Bronchial epithelial cell (primary cell): Measurements from ENCODE around the gene NOTCH3. TPM values are rescaled to one million over a fixed set of nuclear protein-coding genes. Genes with fewer than 3 reads are reported as not detected.

Experiments
- DNase-seq: peaks from one replicate; pipeline ENCODE4 v3.0.0-alpha.2; 2010; ENCODE audit warnings: low read depth
- FAIRE-seq: peaks from 2 replicates; lab custom pipeline; 2011; peaks lifted over from hg19 to GRCh38; lab: Jason Lieb, UNC
- H3K27me3 ChIP-seq: 2 replicates; pipeline ENCODE4 v1.5.1; 2011; ENCODE audit warnings: low read length; ENCODE audit not compliant: control insufficient read depth, insufficient read depth
- H3K36me3 ChIP-seq: 2 replicates; pipeline ENCODE4 v1.5.1; 2011; ENCODE audit warnings: low read length; ENCODE audit not compliant: control insufficient read depth, insufficient read depth
- H3K4me3 ChIP-seq: 2 replicates; pipeline ENCODE4 v1.5.1; 2011; ENCODE audit warnings: mild to moderate bottlenecking, low read depth, low read length, control low read depth
- CTCF ChIP-seq: IDR thresholded peaks from 2 replicates; pipeline ENCODE4 v1.5.1; 2011; ENCODE audit warnings: mild to moderate bottlenecking, moderate library complexity, low read length, control low read depth, inconsistent platforms; ENCODE audit not compliant: insufficient read depth, severe bottlenecking
- total RNA-seq: library from RNA; depleted of rRNA; stranded (reverse); fragments of >200 nt; gene quantifications from 2 replicates; pipeline ENCODE4 v1.2.1, GENCODE V29; 2014

NOTCH3 gene
- total RNA-seq = 53.2 and 140 TPM in 2 replicates

- peaks cover 16% of the 10 kb centered on the region for H3K36me3 ChIP-seq
- peak within 1 kb of the TSS; percentile 93 for H3K4me3 ChIP-seq
- DNase-seq (no peak), FAIRE-seq (no peak)
- no peak for TF ChIP-seq CTCF
- H3K27me3 ChIP-seq = no peaks in the 10 kb centered on the region
These were observed at the start of gene NOTCH3 for GRCh38 chr19:15200553-15201364. TSS of gene NOTCH3 (minus strand) at chr19:15200995. CDS start at chr19:15200905, 90 bp downstream.

- no peak for FAIRE-seq
- no peak overlapping the region for H3K4me3 ChIP-seq
- DNase-seq = no peak
- peaks cover 43% of the 10 kb centered on the region for H3K36me3 ChIP-seq
- TF ChIP-seq CTCF = no peak
- no peaks in the 10 kb centered on the region for H3K27me3 ChIP-seq
These were observed 49.8 kb upstream of the NOTCH3 start for GRCh38 chr19:15250640-15250993.

- H3K4me3 ChIP-seq = no peak overlapping the region
- H3K27me3 ChIP-seq = no peaks in the 10 kb centered on the region
- FAIRE-seq = no peak
- H3K36me3 ChIP-seq = peaks cover 45% of the 10 kb centered on the region
- DNase-seq = peak; percentile 66
- peak; percentile 14 for TF ChIP-seq CTCF
These were observed 49.3 kb upstream of the NOTCH3 start for GRCh38 chr19:15249972-15250639.

- no peak overlapping the region for H3K4me3 ChIP-seq
- no peaks in the 10 kb centered on the region for H3K27me3 ChIP-seq
- FAIRE-seq (no peak), DNase-seq (no peak)
- peaks cover 49% of the 10 kb centered on the region for H3K36me3 ChIP-seq
- TF ChIP-seq CTCF = no peak
These were observed 48.7 kb upstream of the NOTCH3 start for GRCh38 chr19:15249528-15249874.

GRCh38 chr19:15248648-15249527 lies 48.1 kb upstream of the NOTCH3 start:
- DNase-seq (peak; percentile 74), FAIRE-seq (peak; percentile 52)
- TF ChIP-seq CTCF = no peak
- Histone ChIP-seq H3K36me3 (peaks cover 46% of the 10 kb centered on the region), H3K27me3 (no peaks in the 10 kb centered on the region), H3K4me3 (no peak overlapping the region)
